Psoas muscle (tissue), 8 donors: ENCODE data around the gene GSC2. TPM values are rescaled to one million over a fixed set of nuclear protein-coding genes. Genes with fewer than 3 reads are reported as not detected.

Experiments
- ATAC-seq, 4 donors: fragments of 200-7000 bp; cut with Tn5 transposase; one replicate each; pipeline ENCODE4 v1.9.1; 2020; ENCODE audit warnings: moderate library complexity in 3 of 4, mild to moderate bottlenecking in 2 of 4
- DNase-seq, 2 donors: peaks; one replicate each; pipeline ENCODE4 v3.0.0-alpha.2; 2020
- H3K27ac ChIP-seq: fragments of 200-600 bp; one replicate; pipeline ENCODE4 v1.8.0; 2022
- H3K27me3 ChIP-seq, 3 donors: fragments of 200-600 bp in 1 of 3; one replicate each; pipeline versions ENCODE4 v1.6.1 to v1.8.0; 2013 to 2022; ENCODE audit warnings: low read length in 2 of 3, mild to moderate bottlenecking in 2 of 3, moderate library complexity in 1 of 3; ENCODE audit not compliant: insufficient read depth in 3 of 3
- H3K36me3 ChIP-seq, 2 donors: fragments of 200-600 bp in 1 of 2; one replicate each; pipeline versions ENCODE4 v1.6.1 to v1.8.0; 2013 to 2022; ENCODE audit warnings: low read depth in 1 of 2, mild to moderate bottlenecking in 1 of 2, moderate library complexity in 1 of 2; ENCODE audit not compliant: insufficient read depth in 1 of 2
- H3K4me1 ChIP-seq: fragments of 200-600 bp; one replicate; pipeline ENCODE4 v1.8.0; 2022
- H3K4me3 ChIP-seq: fragments of 200-600 bp; one replicate; pipeline ENCODE4 v1.8.0; 2022; ENCODE audit warnings: mild to moderate bottlenecking
- H3K9me3 ChIP-seq: fragments of 200-600 bp; one replicate; pipeline ENCODE4 v1.8.0; 2022
- CTCF ChIP-seq: fragments of 200-600 bp; IDR thresholded peaks from one replicate; pipeline ENCODE4 v1.8.0; 2022; ENCODE audit warnings: antibody characterized with exemption
- WGBS, 3 donors: extraction: QIAGEN DNeasy Blood & Tissue Kit; methylation state at CpG; one replicate each; pipeline versions ENCODE4 v1.1.6 to v1.1.7; 2013; 5-methylcytosine and 5-hydroxymethylcytosine counted together
- intact Hi-C, 2 donors: fragments of 100-400 bp; cut with DNase I; formaldehyde crosslinking; loops; one replicate each; pipeline versions ENCODE4 v1.11.0 to v1.14.2; 2022
- polyA plus RNA-seq, 3 donors: library from polyadenylated mRNA; stranded (reverse); fragments of 200-250 nt; gene quantifications; one replicate each; pipeline ENCODE4 v1.2.3, GENCODE V29; 2013
- total RNA-seq, 4 donors: library from RNA; stranded (reverse); fragmentation: NEBNext Ultra II Directional in 2 of 4; extraction: Animal tissue kit (Norgen Biotek cat#: 25700) in 2 of 4; gene quantifications; one replicate each; pipeline versions ENCODE4 v1.2.1 to v1.2.4, GENCODE V29; 2021 to 2023
- donor health status: healthy with polysubstance abuse.
- donor health status: DM: no; HTN: no; CAD: no; lungs with moderate emphysema.
- donor health status: Bipolar disorder and iron deficiency.
- donor health status: healthy.
- donor health status: DM: yes; HTN: yes; CAD: no.
- donor health status: DM: no; HTN: no; CAD: no.
- donor health status: DM: no; HTN: no; CAD: no.
- donor health status: DM: yes; HTN: yes; CAD: no.

Gene GSC2
- total and polyA plus RNA-seq, 7 donors = not detected

- Histone ChIP-seq H3K27me3 (no peaks in the 10 kb centered on the region), H3K4me1 (peaks cover 21% of the 10 kb centered on the region), H3K4me3 (peak overlapping the region; percentile 73), H3K27ac (peak overlapping the region; percentile 82), H3K9me3 (no peaks in the 10 kb centered on the region), H3K36me3 (peaks cover 0 to 48% of the 10 kb centered on the region in 2 donors)
- 3 to 4% (median 4%) methylated on average over 34 to 80 of the region's 80 CpGs for WGBS, 3 donors
- ATAC-seq (peak in 1 of 4 donors; percentile 4), DNase-seq (peak in 1 of 2 donors; percentile 72)
- TF ChIP-seq CTCF = no peak
- intact Hi-C loops = loop anchor here in 1 of 2 donors (5.0 kb wide), 1 partner anchor 36 kb away; the partner anchor contains the start of gene ESS2
These were observed 28.1 kb upstream of the GSC2 start for GRCh38 chr22:19178065-19178656.

- 45 to 51% (median 48%) methylated on average over 47 to 55 of the region's 55 CpGs for WGBS, 3 donors
- Histone ChIP-seq H3K27ac (peak overlapping the region; percentile 82), H3K9me3 (no peaks in the 10 kb centered on the region), H3K4me1 (peaks cover 21% of the 10 kb centered on the region), H3K4me3 (peak overlapping the region; percentile 73), H3K27me3 (no peaks in the 10 kb centered on the region), H3K36me3 (peaks cover 0 to 41% of the 10 kb centered on the region in 2 donors)
- DNase-seq = no peak
- intact Hi-C loops = loop anchor here in 1 of 2 donors (5.0 kb wide), 1 partner anchor 35 kb away; the partner anchor contains the start of gene ESS2
- ATAC-seq = no peak
- TF ChIP-seq CTCF = no peak
These were observed 27.3 kb upstream of the GSC2 start for GRCh38 chr22:19177164-19178064.

GRCh38 chr22:19176732-19177131 is 26.6 kb upstream of the GSC2 start:
- no peak overlapping the region for H3K4me3 ChIP-seq
- peaks cover 0 to 39% of the 10 kb centered on the region in 2 donors for H3K36me3 ChIP-seq
- H3K27ac ChIP-seq = no peak overlapping the region
- ATAC-seq (no peak), DNase-seq (no peak)
- H3K27me3 ChIP-seq = no peaks in the 10 kb centered on the region
- no peak for TF ChIP-seq CTCF
- intact Hi-C loops = loop anchor here in 1 of 2 donors (5.0 kb wide), 1 partner anchor 34 kb away; the partner anchor contains the start of gene ESS2
- WGBS, 3 donors = 83 to 87% (median 86%) methylated on average over 12 of the region's 12 CpGs
- no peaks in the 10 kb centered on the region for H3K9me3 ChIP-seq
- H3K4me1 ChIP-seq = peaks cover 21% of the 10 kb centered on the region

GRCh38 chr22:19176175-19176643 is 26.1 kb upstream of the GSC2 start:
- H3K4me1 ChIP-seq = peaks cover 21% of the 10 kb centered on the region
- H3K27ac ChIP-seq = no peak overlapping the region
- H3K9me3 ChIP-seq = no peaks in the 10 kb centered on the region
- intact Hi-C loops = loop anchor here in 1 of 2 donors (5.0 kb wide), 1 partner anchor 34 kb away; the partner anchor contains the start of gene ESS2
- H3K27me3 ChIP-seq = no peaks in the 10 kb centered on the region
- no peak overlapping the region for H3K4me3 ChIP-seq
- DNase-seq (peak in 1 of 2 donors; percentile 62), ATAC-seq (no peak)
- no peak for TF ChIP-seq CTCF
- H3K36me3 ChIP-seq = peaks cover 0 to 36% of the 10 kb centered on the region in 2 donors
- 61 to 72% (median 70%) methylated on average over 7 to 12 of the region's 12 CpGs for WGBS, 3 donors
